Prostate gland (tissue), 2 donors: ENCODE results near the gene SYT7. TPM values are rescaled to one million over a fixed set of nuclear protein-coding genes. Genes with fewer than 3 reads are reported as not detected.
A peak's percentile ranks its signal among the peaks of the same experiment; 100 is the strongest.

Source experiments
- DNase-seq: peaks from one replicate; pipeline ENCODE4 v3.0.0-alpha.2; 2019; ENCODE audit warnings: low spot score
- H3K27ac ChIP-seq, 2 donors: fragments of 200-600 bp; sonication (generic); 2 replicates each; pipeline ENCODE4 v1.5.1; 2017 to 2019
- H3K27me3 ChIP-seq: fragments of 200-600 bp; sonication (generic); replicated peaks from 2 replicates; pipeline ENCODE4 v1.5.1; 2019; ENCODE audit not compliant: insufficient read depth
- H3K36me3 ChIP-seq, 2 donors: fragments of 200-600 bp; sonication (generic); 1 replicate in 1 of 2; 2 replicates in 1 of 2; pipeline versions ENCODE4 v1.5.1 to v1.8.1; 2017 to 2019
- H3K4me1 ChIP-seq: fragments of 200-600 bp; sonication (generic); replicated peaks from 2 replicates; pipeline ENCODE4 v1.5.1; 2019
- H3K4me3 ChIP-seq, 2 donors: fragments of 200-600 bp; sonication (generic); 2 replicates each; pipeline ENCODE4 v1.5.1; 2017 to 2019
- H3K9me3 ChIP-seq: fragments of 200-600 bp; sonication (generic); 2 replicates; pipeline ENCODE4 v1.5.1; 2017
- CTCF ChIP-seq, 4 experiments: fragments of 200-600 bp in 2 of 4; fragments of 450-650 bp in 2 of 4; sonication (generic) in 2 of 4; IDR thresholded peaks; 1 replicate in 3 of 4; 2 replicates in 1 of 4; pipeline ENCODE4 v1.5.1; 2016 to 2019; ENCODE audit warnings: antibody characterized with exemption in 4 of 4, mild to moderate bottlenecking in 2 of 4, moderate library complexity in 2 of 4
- POLR2A ChIP-seq: fragments of 450-650 bp; IDR thresholded peaks from one replicate; pipeline ENCODE4 v1.6.1; 2016; ENCODE audit warnings: antibody characterized with exemption, mild to moderate bottlenecking
- POLR2AphosphoS5 ChIP-seq: sonication (generic); formaldehyde crosslinking; IDR thresholded peaks from one replicate; pipeline ENCODE4 v1.6.1; 2017; ENCODE audit warnings: antibody characterized with exemption
- WGBS: methylation state at CpG from one replicate; pipeline ENCODE4 v1.1.5; 2018; 5-methylcytosine and 5-hydroxymethylcytosine counted together
- intact Hi-C: fragments of 100-400 bp; cut with DNase I; formaldehyde crosslinking; loops from one replicate; pipeline ENCODE4 v1.14.2; 2022
- total RNA-seq, 2 donors: library from RNA; depleted of rRNA; stranded (reverse); fragments of >200 nt; gene quantifications; one replicate each; pipeline ENCODE4 v1.1.0, GENCODE V29; 2016

Gene SYT7
- total RNA-seq, 2 donors from 2014 or later = 114 to 199 TPM

DNA sequence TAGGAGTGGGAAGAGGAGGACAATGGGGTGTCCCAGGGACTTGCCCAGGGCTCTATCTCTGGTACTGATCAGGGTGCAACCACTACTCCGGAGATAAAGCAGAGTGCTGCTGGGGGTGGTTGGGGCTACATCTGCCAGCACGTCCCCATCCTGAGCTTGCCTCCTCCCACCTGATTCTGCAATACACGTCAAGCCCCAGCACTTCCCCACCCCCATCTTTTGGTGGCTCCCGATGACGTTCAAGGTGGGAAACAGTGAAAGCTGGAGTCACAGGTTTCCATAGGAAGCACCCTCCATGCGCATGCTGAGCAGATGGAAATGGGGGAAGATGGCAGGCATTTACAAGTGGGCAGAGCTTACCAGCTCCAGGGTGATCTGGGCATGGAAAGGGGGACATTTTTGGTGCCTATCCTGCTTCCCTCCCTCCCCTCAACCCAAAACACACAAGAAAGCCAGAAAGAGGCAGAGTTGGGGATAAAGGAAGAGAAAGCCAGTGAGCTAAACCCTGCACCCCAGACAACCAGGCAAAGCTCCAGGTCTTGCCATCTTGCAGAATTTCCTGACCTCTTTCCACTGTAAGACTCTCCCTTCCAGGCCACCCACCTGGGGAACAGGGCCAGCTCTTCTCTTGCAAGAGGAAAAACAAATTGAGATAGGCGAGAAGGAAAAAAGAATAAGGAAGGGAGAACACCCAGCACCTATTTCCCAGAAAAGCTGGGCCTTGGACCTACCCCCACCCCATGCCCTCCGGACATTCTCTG lies 15.8 kb downstream of the SYT7 start:
- Histone ChIP-seq H3K27ac (peak overlapping the region; percentile 18 to 62), H3K4me1 (peaks cover 6% of the 10 kb centered on the region), H3K9me3 (no peaks in the 10 kb centered on the region), H3K36me3 (no peaks in the 10 kb centered on the region), H3K4me3 (no peak overlapping the region), H3K27me3 (no peaks in the 10 kb centered on the region)
- no peak for DNase-seq
- 63% methylated on average over 8 of the region's 8 CpGs for WGBS
- intact Hi-C loops = no loop called here
- TF ChIP-seq CTCF (IDR thresholded peaks at IDR 0.05) = no peak
- TF ChIP-seq POLR2A = no peak
- TF ChIP-seq POLR2AphosphoS5 = no peak

- H3K27me3 ChIP-seq = no peaks in the 10 kb centered on the region
Observed at GRCh38 chr11:61560751-61561150, 20.1 kb downstream of the SYT7 start.

DNA sequence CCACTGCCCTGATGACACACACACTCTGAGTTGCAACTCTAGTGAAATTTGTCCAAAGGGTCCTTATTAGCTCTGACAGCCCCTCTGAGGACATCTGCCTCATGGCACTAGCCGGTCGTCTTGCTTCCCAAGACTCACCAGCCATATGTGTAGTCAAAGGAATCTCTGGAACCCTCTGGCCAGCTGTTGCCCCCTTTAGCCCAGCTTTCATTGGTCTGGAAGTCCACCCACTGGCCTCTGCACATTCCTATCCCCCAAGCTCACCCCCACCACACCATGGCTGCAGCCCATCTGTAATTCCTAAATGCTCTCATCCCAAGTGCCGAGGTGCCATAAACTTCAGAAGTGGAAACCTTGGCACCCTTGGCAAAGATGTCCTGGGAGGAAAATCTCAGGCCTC lies 24.3 kb downstream of the SYT7 start:
- no peak for TF ChIP-seq POLR2A
- TF ChIP-seq CTCF (IDR thresholded peaks at IDR 0.05) = no peak
- no peak for TF ChIP-seq POLR2AphosphoS5
- peaks cover 26% of the 10 kb centered on the region for H3K4me1 ChIP-seq
- H3K9me3 ChIP-seq = no peaks in the 10 kb centered on the region
- intact Hi-C loops = no loop called here
- 95% methylated on average over 3 of the region's 3 CpGs for WGBS
- no peaks in the 10 kb centered on the region for H3K36me3 ChIP-seq
- peak overlapping the region; percentile 88 to 93 for H3K27ac ChIP-seq
- no peak for DNase-seq
- no peak overlapping the region for H3K4me3 ChIP-seq
- H3K27me3 ChIP-seq = no peaks in the 10 kb centered on the region

More at GRCh38 chr11:61560751-61561150, 20.1 kb downstream of the SYT7 start:
- TF ChIP-seq POLR2A (no peak), CTCF (IDR thresholded peaks at IDR 0.05) (no peak), POLR2AphosphoS5 (no peak)
- Histone ChIP-seq H3K27ac (no peak overlapping the region), H3K4me3 (no peak overlapping the region), H3K4me1 (peaks cover 1% of the 10 kb centered on the region), H3K9me3 (no peaks in the 10 kb centered on the region), H3K36me3 (no peaks in the 10 kb centered on the region)
- DNase-seq = no peak
- intact Hi-C loops = no loop called here
- WGBS = 63% methylated on average over 6 of the region's 6 CpGs

GRCh38 chr11:61555978-61556377 lies 24.9 kb downstream of the SYT7 start:
- peak overlapping the region; percentile 88 to 93 for H3K27ac ChIP-seq
- H3K27me3 ChIP-seq = no peaks in the 10 kb centered on the region
- H3K9me3 ChIP-seq = no peaks in the 10 kb centered on the region
- 31% methylated on average over 6 of the region's 10 CpGs for WGBS
- DNase-seq = no peak
- H3K36me3 ChIP-seq = no peaks in the 10 kb centered on the region
- peak overlapping the region in 1 of 2 donors; percentile 22 for H3K4me3 ChIP-seq
- H3K4me1 ChIP-seq = peaks cover 33% of the 10 kb centered on the region
- no peak for TF ChIP-seq POLR2AphosphoS5
- TF ChIP-seq CTCF (IDR thresholded peaks at IDR 0.05) = no peak
- TF ChIP-seq POLR2A = no peak
- intact Hi-C loops = no loop called here
